HEK293 (cell line): ENCODE data around the gene EXOSC9.

Experiments used
- BCL11A ChIP-seq: fragments of 450-650 bp; formaldehyde crosslinking; IDR thresholded peaks from 2 replicates; pipeline ENCODE4 v1.5.1; 2016; ENCODE audit warnings: low read depth, missing biosample characterization, missing genetic modification characterization
- REPIN1 ChIP-seq: fragments of 450-650 bp; formaldehyde crosslinking; IDR thresholded peaks from 2 replicates; pipeline ENCODE4 v1.5.1; 2017; ENCODE audit warnings: missing biosample characterization, missing genetic modification characterization, low read depth
- TCF7L2 ChIP-seq: IDR thresholded peaks from 2 replicates; pipeline ENCODE4 v1.6.1; 2011; ENCODE audit warnings: low read depth, mild to moderate bottlenecking, inconsistent platforms, low read length, moderate library complexity, borderline replicate concordance
- ZBTB7A ChIP-seq: fragments of 450-650 bp; formaldehyde crosslinking; IDR thresholded peaks from 2 replicates; pipeline ENCODE4 v1.5.1; 2016; ENCODE audit warnings: low read depth, missing biosample characterization, missing genetic modification characterization
- ZFP37 ChIP-seq: fragments of 450-650 bp; formaldehyde crosslinking; IDR thresholded peaks from 2 replicates; pipeline ENCODE4 v1.5.1; 2016; ENCODE audit warnings: missing biosample characterization, missing genetic modification characterization
- ZIC2 ChIP-seq: fragments of 450-650 bp; formaldehyde crosslinking; IDR thresholded peaks from 2 replicates; pipeline ENCODE4 v1.5.1; 2016; ENCODE audit warnings: missing biosample characterization, missing genetic modification characterization
- ZNF121 ChIP-seq: fragments of 450-650 bp; formaldehyde crosslinking; IDR thresholded peaks from 2 replicates; pipeline ENCODE4 v1.5.1; 2016; ENCODE audit warnings: missing biosample characterization, missing genetic modification characterization
- ZNF416 ChIP-seq: fragments of 450-650 bp; formaldehyde crosslinking; IDR thresholded peaks from 2 replicates; pipeline ENCODE4 v1.5.1; 2016; ENCODE audit warnings: missing biosample characterization, missing genetic modification characterization
- ZNF501 ChIP-seq: fragments of 450-650 bp; formaldehyde crosslinking; IDR thresholded peaks from 2 replicates; pipeline ENCODE4 v1.5.1; 2016; ENCODE audit warnings: missing biosample characterization, missing genetic modification characterization
- ZNF530 ChIP-seq: fragments of 450-650 bp; formaldehyde crosslinking; IDR thresholded peaks from 2 replicates; pipeline ENCODE4 v1.5.1; 2016; ENCODE audit warnings: low read depth, missing biosample characterization, missing genetic modification characterization
- ZNF548 ChIP-seq: fragments of 450-650 bp; formaldehyde crosslinking; IDR thresholded peaks from 2 replicates; pipeline ENCODE4 v1.5.1; 2016; ENCODE audit warnings: missing biosample characterization, missing genetic modification characterization
- ZNF768 ChIP-seq: fragments of 450-650 bp; formaldehyde crosslinking; IDR thresholded peaks from 2 replicates; pipeline ENCODE4 v1.5.1; 2018; ENCODE audit warnings: missing biosample characterization, mild to moderate bottlenecking, missing genetic modification characterization
- ZNF830 ChIP-seq: fragments of 450-650 bp; IDR thresholded peaks from 2 replicates; pipeline ENCODE4 v1.5.0; 2018; ENCODE audit warnings: missing biosample characterization, missing genetic modification characterization, low read depth, mild to moderate bottlenecking, moderate library complexity
- TF ChIP-seq, protein P1 (sequence below): fragments of 450-650 bp; formaldehyde crosslinking; IDR thresholded peaks from 2 replicates; pipeline ENCODE4 v1.5.1; 2016; ENCODE audit warnings: missing biosample characterization, missing genetic modification characterization
- TF ChIP-seq, protein P2 (sequence below): fragments of 450-650 bp; formaldehyde crosslinking; IDR thresholded peaks from 2 replicates; pipeline ENCODE4 v1.5.1; 2016; ENCODE audit warnings: missing biosample characterization, missing genetic modification characterization
- TF ChIP-seq, protein P3 (sequence below): fragments of 450-650 bp; formaldehyde crosslinking; IDR thresholded peaks from 2 replicates; pipeline ENCODE4 v1.5.1; 2017; ENCODE audit warnings: missing biosample characterization, missing genetic modification characterization
- TF ChIP-seq, protein P4 (sequence below): fragments of 450-650 bp; formaldehyde crosslinking; IDR thresholded peaks from 2 replicates; pipeline ENCODE4 v1.5.1; 2016; ENCODE audit warnings: missing biosample characterization, missing genetic modification characterization
- TF ChIP-seq, protein P5 (sequence below): fragments of 450-650 bp; formaldehyde crosslinking; IDR thresholded peaks from 2 replicates; pipeline ENCODE4 v1.5.1; 2016; ENCODE audit warnings: missing biosample characterization, missing genetic modification characterization
- TF ChIP-seq, protein P6 (sequence below): fragments of 450-650 bp; formaldehyde crosslinking; IDR thresholded peaks from 2 replicates; pipeline ENCODE4 v1.5.0; 2017; ENCODE audit warnings: missing biosample characterization, missing genetic modification characterization, borderline replicate concordance
- TF ChIP-seq, protein P7 (sequence below): fragments of 450-650 bp; formaldehyde crosslinking; IDR thresholded peaks from 2 replicates; pipeline ENCODE4 v1.5.1; 2016; ENCODE audit warnings: missing biosample characterization, missing genetic modification characterization, borderline replicate concordance

The EXOSC9 gene

DNA sequence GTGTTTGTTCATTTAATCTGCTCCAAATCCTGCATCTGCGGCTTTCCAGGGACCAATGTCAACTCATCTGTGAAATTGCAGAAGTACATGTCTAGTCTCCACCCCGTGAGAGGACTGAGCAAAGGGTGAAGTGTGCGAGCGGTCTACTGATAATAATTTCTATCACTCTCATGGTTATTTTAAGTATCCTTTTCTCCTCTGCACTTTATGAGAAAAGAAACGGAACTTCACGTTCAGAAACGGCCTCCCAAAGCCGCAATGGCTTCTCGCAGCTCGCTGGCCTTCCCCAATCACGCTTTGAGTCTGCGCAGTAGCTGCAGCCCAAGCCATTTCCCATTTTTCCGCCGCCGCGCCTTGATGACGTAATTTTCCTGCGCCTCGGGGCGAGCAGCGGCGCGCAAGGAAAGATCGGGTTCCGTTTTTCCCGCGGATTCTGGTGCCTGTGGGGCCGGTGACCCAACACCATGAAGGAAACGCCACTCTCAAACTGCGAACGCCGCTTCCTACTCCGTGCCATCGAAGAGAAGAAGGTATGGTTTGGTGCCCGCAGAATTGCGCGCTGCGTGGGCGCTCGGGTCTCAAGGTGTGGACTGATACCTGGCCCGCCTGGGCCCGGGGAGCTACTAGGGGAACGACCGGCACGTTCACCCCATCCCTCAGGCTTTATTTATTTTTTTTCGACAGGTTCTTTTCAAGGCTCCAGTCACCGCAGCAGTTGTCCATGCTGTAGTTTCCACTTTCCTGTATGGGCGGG lies at the start of gene EXOSC9 (continued):
- TF ChIP-seq, protein P1, sequence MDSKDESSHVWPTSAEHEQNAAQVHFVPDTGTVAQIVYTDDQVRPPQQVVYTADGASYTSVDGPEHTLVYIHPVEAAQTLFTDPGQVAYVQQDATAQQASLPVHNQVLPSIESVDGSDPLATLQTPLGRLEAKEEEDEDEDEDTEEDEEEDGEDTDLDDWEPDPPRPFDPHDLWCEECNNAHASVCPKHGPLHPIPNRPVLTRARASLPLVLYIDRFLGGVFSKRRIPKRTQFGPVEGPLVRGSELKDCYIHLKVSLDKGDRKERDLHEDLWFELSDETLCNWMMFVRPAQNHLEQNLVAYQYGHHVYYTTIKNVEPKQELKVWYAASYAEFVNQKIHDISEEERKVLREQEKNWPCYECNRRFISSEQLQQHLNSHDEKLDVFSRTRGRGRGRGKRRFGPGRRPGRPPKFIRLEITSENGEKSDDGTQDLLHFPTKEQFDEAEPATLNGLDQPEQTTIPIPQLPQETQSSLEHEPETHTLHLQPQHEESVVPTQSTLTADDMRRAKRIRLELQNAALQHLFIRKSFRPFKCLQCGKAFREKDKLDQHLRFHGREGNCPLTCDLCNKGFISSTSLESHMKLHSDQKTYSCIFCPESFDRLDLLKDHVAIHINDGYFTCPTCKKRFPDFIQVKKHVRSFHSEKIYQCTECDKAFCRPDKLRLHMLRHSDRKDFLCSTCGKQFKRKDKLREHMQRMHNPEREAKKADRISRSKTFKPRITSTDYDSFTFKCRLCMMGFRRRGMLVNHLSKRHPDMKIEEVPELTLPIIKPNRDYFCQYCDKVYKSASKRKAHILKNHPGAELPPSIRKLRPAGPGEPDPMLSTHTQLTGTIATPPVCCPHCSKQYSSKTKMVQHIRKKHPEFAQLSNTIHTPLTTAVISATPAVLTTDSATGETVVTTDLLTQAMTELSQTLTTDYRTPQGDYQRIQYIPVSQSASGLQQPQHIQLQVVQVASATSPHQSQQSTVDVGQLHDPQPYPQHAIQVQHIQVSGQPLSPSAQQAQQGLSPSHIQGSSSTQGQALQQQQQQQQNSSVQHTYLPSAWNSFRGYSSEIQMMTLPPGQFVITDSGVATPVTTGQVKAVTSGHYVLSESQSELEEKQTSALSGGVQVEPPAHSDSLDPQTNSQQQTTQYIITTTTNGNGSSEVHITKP (tag by site-specific recombination) = 0 out of 2 replicates have a peak, but pooled peaks have one; percentile 10
- TF ChIP-seq, protein P2, sequence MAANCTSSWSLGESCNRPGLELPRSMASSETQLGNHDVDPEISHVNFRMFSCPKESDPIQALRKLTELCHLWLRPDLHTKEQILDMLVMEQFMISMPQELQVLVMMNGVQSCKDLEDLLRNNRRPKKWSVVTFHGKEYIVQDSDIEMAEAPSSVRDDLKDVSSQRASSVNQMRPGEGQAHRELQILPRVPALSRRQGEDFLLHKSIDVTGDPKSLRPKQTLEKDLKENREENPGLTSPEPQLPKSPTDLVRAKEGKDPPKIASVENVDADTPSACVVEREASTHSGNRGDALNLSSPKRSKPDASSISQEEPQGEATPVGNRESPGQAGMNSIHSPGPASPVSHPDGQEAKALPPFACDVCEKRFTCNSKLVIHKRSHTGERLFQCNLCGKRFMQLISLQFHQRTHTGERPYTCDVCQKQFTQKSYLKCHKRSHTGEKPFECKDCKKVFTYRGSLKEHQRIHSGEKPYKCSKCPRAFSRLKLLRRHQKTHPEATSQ = no peak
- TF ChIP-seq ZIC2 (tag by site-specific recombination) (peak; percentile 14; the same call in 1 of the 2 replicates), REPIN1 (tag by site-specific recombination) (no peak), ZNF121 (no peak), ZBTB7A (tag by site-specific recombination) (no peak), ZNF768 (no peak), ZFP37 (peak; percentile 42; the same call in 1 of the 2 replicates), BCL11A (tag by site-specific recombination) (no peak), TCF7L2 (no peak), ZNF830 (tag by site-specific recombination) (no peak), ZNF416 (tag by site-specific recombination) (no peak), ZNF530 (tag by site-specific recombination) (no peak), ZNF501 (peak; percentile 26; the same call in 1 of the 2 replicates), ZNF548 (tag by site-specific recombination) (no peak)
- TF ChIP-seq, protein P3, sequence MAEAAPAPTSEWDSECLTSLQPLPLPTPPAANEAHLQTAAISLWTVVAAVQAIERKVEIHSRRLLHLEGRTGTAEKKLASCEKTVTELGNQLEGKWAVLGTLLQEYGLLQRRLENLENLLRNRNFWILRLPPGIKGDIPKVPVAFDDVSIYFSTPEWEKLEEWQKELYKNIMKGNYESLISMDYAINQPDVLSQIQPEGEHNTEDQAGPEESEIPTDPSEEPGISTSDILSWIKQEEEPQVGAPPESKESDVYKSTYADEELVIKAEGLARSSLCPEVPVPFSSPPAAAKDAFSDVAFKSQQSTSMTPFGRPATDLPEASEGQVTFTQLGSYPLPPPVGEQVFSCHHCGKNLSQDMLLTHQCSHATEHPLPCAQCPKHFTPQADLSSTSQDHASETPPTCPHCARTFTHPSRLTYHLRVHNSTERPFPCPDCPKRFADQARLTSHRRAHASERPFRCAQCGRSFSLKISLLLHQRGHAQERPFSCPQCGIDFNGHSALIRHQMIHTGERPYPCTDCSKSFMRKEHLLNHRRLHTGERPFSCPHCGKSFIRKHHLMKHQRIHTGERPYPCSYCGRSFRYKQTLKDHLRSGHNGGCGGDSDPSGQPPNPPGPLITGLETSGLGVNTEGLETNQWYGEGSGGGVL = no peak
- TF ChIP-seq, protein P4, sequence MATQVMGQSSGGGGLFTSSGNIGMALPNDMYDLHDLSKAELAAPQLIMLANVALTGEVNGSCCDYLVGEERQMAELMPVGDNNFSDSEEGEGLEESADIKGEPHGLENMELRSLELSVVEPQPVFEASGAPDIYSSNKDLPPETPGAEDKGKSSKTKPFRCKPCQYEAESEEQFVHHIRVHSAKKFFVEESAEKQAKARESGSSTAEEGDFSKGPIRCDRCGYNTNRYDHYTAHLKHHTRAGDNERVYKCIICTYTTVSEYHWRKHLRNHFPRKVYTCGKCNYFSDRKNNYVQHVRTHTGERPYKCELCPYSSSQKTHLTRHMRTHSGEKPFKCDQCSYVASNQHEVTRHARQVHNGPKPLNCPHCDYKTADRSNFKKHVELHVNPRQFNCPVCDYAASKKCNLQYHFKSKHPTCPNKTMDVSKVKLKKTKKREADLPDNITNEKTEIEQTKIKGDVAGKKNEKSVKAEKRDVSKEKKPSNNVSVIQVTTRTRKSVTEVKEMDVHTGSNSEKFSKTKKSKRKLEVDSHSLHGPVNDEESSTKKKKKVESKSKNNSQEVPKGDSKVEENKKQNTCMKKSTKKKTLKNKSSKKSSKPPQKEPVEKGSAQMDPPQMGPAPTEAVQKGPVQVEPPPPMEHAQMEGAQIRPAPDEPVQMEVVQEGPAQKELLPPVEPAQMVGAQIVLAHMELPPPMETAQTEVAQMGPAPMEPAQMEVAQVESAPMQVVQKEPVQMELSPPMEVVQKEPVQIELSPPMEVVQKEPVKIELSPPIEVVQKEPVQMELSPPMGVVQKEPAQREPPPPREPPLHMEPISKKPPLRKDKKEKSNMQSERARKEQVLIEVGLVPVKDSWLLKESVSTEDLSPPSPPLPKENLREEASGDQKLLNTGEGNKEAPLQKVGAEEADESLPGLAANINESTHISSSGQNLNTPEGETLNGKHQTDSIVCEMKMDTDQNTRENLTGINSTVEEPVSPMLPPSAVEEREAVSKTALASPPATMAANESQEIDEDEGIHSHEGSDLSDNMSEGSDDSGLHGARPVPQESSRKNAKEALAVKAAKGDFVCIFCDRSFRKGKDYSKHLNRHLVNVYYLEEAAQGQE (tag by site-specific recombination) = no peak
- TF ChIP-seq, protein P5, sequence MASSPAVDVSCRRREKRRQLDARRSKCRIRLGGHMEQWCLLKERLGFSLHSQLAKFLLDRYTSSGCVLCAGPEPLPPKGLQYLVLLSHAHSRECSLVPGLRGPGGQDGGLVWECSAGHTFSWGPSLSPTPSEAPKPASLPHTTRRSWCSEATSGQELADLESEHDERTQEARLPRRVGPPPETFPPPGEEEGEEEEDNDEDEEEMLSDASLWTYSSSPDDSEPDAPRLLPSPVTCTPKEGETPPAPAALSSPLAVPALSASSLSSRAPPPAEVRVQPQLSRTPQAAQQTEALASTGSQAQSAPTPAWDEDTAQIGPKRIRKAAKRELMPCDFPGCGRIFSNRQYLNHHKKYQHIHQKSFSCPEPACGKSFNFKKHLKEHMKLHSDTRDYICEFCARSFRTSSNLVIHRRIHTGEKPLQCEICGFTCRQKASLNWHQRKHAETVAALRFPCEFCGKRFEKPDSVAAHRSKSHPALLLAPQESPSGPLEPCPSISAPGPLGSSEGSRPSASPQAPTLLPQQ (tag by site-specific recombination) = peak; percentile 98
- TF ChIP-seq, protein P6, sequence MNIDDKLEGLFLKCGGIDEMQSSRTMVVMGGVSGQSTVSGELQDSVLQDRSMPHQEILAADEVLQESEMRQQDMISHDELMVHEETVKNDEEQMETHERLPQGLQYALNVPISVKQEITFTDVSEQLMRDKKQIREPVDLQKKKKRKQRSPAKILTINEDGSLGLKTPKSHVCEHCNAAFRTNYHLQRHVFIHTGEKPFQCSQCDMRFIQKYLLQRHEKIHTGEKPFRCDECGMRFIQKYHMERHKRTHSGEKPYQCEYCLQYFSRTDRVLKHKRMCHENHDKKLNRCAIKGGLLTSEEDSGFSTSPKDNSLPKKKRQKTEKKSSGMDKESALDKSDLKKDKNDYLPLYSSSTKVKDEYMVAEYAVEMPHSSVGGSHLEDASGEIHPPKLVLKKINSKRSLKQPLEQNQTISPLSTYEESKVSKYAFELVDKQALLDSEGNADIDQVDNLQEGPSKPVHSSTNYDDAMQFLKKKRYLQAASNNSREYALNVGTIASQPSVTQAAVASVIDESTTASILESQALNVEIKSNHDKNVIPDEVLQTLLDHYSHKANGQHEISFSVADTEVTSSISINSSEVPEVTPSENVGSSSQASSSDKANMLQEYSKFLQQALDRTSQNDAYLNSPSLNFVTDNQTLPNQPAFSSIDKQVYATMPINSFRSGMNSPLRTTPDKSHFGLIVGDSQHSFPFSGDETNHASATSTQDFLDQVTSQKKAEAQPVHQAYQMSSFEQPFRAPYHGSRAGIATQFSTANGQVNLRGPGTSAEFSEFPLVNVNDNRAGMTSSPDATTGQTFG = no peak
- TF ChIP-seq, protein P7, sequence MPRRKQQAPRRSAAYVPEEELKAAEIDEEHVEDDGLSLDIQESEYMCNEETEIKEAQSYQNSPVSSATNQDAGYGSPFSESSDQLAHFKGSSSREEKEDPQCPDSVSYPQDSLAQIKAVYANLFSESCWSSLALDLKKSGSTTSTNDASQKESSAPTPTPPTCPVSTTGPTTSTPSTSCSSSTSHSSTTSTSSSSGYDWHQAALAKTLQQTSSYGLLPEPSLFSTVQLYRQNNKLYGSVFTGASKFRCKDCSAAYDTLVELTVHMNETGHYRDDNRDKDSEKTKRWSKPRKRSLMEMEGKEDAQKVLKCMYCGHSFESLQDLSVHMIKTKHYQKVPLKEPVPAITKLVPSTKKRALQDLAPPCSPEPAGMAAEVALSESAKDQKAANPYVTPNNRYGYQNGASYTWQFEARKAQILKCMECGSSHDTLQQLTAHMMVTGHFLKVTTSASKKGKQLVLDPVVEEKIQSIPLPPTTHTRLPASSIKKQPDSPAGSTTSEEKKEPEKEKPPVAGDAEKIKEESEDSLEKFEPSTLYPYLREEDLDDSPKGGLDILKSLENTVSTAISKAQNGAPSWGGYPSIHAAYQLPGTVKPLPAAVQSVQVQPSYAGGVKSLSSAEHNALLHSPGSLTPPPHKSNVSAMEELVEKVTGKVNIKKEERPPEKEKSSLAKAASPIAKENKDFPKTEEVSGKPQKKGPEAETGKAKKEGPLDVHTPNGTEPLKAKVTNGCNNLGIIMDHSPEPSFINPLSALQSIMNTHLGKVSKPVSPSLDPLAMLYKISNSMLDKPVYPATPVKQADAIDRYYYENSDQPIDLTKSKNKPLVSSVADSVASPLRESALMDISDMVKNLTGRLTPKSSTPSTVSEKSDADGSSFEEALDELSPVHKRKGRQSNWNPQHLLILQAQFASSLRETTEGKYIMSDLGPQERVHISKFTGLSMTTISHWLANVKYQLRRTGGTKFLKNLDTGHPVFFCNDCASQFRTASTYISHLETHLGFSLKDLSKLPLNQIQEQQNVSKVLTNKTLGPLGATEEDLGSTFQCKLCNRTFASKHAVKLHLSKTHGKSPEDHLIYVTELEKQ (tag by site-specific recombination) = no peak
